GM18499 (cell line): Measurements from ENCODE around the gene AHSG.

Experiments
- ATAC-seq: cut with Tn5 transposase; IDR thresholded peaks from one replicate; pipeline ENCODE4 v1.9.1; 2021; ENCODE audit warnings: moderate number of reproducible peaks; ENCODE audit not compliant: insufficient read depth, unreplicated experiment

Gene AHSG

DNA sequence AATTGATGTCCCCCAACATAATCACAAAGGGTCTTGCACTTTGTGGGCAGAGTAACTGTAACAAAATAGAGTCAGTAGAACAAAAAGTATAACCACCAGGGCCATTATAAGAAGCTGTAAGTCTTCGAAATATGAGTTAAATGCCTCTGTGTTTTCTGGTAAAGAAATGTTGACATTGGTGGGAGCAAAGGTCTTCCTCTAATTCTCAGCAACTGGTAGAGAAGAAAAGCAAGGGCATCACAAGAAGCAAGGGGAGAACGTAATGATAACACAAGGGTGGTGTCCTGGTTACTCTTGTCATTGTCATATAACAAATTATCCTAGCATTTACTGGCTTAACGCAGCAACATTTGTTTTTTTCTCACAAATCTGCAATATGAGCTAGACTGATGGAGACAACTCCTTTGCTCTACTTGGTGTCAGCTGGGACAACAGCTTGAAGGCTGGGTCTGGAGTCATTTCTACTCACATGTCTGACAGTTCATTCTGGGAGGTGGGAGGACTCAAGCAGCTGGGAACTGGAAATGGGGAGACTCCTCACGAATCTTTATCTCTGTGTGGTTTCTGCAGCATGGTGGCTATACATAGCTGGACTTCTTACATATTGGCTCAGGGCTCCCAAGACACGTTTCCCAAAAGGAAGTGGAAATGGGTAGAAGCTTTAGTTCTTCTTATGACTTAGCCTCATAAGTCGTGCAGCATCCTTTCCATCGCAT lies 22.1 kb upstream of the AHSG start:
- no peak for ATAC-seq

DNA sequence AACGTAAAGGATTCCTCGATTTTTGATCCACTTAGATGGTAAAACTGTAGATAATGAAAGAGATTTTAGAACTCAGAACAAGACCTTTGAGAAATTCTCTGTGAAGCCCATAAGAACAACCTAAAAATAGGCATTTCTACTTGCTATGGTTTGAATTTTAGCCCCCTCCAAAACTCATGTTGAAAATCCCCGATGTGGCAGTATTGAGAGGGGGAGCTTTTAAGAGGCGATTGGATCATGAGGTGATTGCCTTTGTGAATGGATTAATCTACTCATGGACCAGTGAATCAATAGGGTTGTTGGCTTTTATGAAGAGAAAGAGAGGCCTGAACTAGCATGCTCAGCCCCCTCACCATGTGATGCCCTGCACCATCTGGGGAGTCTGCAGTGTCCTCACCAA lies 20.2 kb upstream of the AHSG start:
- no peak for ATAC-seq

DNA sequence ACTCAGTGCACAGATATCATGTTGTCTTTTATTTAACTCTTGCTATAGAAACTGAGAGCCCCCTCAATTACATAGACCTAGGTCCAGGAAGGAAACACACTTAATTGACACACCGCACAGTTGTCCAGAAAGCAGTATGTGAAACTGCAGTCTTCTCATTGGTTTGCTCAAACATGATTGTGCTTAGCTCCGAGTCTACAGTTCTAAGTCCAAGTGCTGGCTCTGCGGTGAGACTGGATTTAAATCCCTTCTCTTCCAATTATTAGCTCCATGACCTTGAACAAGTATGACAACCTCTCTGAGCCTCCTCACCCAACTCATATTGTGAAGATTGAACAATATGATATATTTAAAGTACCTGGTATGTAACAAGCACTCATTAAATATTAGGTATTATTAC lies 19.0 kb upstream of the AHSG start:
- ATAC-seq, result no peak

DNA sequence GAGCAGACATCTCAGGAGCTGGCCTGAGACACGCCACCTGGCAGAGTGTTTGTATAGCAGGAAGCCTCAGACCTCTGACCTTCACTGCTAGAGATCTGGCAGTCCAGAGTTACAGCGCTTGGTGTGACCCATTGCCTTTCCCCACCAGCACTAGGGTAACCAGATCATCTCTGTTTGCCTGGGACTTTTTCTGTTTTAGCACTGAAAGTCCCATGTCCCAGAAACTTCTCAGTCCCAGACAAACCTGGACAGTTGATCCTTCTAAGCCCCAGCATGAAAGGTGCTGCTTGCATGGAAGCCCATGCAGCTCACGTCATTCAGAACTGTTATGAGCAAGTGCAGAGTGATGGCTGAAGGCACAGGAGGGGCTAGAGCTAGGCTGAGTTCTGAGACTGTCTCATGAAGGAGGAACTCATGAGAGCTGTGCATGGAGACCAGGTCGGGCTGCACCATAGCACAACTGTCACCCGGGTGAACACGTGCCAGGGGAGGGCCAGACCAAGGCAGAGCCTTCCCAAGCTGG lies 18.2 kb upstream of the AHSG start:
- ATAC-seq, result no peak

DNA sequence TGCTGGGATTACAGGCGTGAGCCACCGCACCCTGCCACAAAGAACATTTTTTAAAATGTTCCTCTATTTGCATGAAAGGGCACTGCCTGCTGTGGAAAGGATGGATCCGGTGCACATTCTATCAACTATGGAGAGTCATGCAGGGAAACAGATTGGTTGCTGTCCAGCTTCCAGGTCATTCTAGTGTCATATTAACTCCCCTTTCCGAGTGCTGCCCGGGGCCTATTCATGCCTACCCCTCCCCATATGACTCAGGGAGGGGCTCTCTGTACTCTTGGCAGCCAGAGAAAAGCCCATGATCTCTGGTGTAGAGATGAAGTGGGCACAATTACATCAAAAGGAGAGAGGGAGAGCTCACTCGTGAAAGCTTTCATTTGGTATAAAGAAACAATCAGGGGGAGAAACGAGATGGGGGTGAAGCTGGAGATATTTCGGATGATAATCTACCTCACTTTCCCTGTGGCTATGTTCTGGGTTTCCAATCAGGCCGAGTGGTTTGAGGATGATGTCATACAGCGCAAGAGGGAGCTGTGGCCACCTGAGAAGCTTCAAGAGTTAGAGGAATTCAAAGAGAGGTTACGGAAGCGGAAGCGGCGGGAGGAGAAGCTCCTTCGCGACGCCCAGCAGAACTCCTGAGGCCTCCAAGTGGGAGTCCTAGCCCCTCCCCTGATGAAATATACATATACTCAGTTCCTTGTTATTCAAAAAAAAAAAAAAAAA lies 16.1 kb upstream of the AHSG start:
- no peak for ATAC-seq

DNA sequence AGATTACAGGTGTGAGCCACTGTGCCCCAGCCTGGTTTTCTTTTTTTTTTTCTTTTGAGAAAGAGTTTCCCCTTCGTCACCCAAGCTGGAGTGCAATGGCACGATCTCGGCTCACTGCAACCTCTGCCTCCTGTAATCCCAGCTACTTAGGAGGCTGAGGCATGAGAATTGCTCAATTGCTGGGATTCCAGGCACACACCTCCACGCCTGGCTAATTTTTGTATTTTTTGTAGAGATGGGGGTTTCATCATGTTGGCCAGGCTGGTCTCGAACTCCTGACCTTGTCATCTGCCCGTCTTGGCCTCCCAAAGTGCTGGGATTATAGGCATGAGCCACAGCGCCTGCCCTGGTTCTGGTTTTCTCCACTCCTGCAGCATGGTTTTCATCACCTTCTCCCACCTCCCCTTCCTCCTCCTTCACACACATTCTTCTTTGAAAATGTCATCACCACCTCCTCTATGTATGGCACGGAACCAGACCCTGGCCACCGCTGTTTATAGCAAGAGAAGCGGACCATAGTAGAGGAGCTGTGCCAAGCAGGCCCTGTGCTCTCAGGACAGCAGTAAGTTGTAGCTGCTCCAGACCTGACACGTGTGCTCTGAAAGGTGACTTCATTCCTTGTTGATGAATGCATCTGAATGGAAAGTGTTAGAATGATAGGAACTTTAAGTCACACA lies 14.6 kb upstream of the AHSG start:
- ATAC-seq, result no peak

DNA sequence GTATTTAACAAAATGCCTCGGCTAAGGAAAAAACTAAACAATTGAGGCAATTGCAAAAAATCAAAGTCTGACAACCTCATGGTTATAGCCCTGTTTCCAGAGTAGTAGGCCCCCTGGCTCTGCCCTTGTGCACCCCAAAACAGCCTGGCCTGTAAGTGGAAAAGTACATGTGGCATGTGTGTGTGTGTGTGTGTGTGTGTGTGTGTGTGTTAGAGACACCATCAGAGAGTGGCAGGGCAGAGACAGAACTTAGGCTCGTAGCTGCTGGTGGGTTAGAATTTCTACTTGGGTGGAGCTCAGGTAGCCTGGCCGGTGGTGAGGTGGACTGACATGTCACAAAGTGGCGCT lies 14.1 kb upstream of the AHSG start:
- no peak for ATAC-seq

DNA sequence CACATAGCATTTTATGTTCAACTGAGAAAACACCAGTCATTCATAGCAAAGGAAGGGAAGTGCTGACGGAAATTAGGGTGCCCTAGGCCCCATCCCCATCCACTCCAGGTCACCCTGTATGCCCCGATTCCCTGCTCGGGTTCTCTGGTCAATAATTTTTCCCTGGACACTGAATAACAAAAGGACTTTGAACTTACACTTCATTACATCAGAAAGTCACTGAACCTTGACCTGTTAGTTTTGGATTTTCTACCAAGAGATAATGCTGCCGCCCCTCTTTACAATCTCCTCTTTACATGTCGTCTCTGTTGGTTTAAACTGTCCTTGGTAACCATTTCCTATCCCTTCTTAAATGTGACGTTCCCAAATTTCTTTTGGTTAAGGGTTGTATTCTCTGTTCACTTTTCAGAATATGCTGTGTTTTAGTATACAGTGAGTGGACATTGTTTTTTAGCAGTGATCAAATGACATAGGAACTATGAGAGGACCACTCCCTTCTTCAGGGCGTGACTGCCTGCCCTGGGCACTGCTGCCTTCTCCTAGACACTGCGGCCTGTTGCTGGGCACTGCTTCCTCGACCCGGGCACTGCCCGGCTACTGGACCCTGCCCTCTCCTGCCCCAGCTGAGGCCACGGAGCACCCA lies 13.6 kb upstream of the AHSG start:
- ATAC-seq, result no peak

DNA sequence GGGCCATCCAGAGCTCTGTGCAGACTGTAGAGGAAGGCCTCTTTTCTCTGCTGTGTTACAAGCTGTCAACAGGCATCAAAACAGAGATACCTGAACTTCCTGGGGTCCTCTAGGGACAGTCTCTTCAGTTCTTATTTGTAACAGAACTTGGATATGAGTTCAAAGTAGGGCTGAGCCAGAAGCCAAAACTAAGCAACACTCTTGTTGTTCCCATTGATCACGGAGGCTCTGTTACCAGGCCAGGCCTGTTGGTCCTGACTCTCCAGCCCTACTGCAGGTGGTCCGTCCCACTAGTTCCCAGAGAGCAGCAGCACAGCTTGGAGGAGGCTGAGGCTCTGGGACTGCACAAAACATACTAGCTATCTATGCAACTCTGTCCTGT lies 13.1 kb upstream of the AHSG start:
- ATAC-seq, result no peak

DNA sequence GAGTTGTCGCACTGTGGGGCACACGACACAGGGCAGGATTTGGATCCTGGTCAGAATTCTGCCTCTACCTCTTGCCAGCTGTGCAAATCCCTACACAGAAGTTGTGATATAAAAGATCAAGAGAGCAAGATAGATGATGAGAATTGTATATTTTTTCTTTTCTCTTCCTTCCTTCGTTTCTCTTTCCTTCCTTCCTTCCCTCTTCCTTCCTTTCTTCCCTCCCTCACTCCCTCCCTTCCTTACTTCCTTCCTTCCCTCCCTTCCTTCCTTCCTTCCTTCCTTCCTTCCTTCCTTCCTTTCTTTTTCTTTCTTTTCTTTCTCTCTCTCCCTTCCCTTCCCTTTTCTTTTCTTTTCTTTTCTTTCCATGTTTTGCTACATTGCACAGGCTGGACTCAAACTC lies 12.0 kb upstream of the AHSG start:
- ATAC-seq, result no peak

DNA sequence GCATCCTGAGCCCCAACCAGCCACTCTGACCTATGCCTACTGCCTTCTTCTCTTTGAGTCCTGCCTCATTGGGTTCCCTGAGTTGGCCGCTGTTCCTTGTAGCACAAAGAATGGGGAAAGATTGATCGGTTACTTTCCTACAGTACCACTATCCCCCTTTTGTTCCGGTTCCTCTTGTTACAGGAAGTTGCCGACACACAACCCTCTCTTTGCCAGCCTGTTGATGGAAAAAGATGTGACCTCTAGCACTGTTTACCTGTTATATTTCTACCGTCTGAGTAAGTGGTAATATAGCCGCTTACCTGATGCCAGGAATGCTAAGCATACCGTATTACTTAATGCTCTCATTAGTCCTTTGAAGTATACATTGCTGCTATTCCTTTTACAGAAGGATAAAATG lies 9.7 kb upstream of the AHSG start:
- ATAC-seq, result no peak

DNA sequence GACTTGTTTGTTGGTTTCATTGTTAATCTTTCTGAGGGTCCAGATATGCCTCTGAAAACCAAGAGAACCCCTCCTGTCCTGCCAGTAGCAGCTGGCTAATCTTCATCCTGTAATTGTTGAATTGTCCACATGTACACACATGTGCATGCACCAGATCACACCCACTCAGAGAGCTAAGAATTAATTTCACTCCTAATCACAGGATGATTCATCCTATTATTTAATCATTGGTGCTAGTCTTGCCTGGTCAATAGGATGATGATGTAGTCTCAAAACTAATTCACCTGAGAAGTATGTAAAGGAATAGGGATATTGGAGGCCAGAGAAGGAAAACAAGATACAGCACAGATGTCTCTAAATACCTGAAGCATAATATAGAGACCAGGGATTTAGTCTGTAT lies 7.8 kb upstream of the AHSG start:
- no peak for ATAC-seq

DNA sequence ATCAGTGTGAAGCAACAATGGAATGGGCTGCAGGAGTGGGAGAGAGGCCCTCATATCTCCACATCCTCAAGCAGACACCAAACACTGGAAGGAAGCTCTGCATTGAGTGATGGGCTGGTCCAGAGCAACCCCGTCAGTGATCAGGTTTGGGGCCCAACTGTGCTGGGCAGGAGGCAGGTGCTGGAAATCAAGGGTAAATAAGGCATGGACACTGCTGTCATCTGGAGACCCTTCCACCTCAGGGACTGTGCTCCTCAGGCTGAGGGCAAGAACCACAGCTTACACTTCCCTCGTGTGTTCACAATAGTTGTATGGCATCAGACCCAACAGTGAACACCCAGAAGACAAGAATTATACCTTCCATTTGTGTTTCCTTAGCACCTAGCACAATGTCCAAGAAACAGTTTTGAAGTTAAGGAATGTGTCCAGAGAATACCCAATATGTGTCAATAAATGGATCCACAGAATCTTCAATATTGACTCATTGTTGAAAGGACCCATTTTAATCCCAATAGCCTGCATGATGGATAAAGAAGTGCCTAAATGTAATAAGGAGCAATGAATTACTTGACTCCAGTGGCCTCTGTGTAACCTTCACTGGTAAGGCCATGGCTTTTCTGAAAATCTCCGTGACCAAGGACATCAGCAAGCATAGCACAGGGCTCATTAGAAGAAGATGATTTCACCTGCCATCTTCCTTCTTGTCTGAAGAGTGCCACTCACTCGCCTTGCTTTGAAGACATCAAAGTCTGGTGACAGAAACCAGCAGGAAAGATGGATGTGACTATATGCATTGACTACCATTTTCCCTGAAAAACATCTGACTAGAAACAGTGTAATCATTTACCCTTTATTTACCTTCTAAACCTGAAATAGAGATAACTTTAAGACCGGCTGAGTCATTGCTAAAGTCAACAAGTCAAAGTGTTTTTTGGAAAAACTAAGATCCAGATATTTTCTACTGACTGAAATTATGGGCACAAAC lies 7.0 kb upstream of the AHSG start:
- ATAC-seq, result no peak

DNA sequence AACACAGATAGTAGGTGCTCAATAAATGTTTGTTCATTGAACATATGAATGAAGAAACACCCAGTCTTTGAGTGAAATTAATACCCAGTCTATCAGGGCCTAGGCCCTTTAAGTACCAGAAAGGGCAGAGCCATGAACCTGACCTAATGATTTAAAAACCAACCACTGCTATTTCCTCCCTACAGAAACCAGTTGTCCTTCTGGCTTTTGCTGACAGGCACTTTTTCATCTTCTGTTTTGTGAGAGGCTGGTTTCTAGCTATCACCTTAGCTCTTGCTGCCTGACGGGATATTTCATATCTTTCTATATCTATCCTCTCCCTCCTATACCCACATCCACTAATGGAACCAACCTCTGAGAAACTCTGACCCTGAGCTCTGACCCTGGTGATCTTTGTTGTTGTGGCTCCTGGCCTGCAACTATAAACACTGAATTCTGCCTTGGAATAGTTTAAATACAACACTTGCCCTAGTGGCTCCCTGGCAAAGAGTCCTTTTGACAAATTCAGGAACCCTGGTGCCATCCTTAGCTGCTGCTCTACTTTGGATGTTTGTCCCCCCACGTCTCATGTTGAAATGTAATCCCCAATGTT lies 4.1 kb upstream of the AHSG start:
- no peak for ATAC-seq

DNA sequence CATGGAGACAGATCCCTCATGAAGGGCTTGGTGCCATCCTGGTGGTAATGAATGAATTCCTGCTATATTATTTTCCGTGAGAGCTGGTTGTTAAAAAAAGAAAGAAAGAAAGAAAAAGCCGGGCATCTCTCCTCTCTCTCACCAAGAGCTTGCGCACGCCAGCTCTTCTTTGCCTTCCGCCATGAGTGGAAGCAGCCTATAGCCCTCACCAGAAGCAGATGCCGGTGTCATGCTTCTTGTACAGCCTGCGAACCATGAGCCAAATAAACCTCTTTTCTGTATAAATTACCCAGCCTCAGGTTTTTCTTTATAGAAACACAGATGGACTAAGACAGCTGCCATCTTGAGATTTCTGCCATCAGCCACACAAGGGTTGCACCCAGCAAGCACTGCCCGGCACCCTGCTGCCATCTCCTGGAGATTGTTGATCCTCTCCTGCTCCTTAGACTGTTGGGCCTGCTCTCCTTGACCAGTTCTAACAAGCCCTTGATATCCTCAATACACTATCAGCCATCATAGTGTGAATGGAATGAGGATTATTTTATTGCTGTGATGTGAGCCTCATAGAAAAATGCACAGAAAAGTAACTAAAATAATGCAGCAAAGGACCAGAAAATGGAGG lies 3.5 kb upstream of the AHSG start:
- ATAC-seq, result no peak

DNA sequence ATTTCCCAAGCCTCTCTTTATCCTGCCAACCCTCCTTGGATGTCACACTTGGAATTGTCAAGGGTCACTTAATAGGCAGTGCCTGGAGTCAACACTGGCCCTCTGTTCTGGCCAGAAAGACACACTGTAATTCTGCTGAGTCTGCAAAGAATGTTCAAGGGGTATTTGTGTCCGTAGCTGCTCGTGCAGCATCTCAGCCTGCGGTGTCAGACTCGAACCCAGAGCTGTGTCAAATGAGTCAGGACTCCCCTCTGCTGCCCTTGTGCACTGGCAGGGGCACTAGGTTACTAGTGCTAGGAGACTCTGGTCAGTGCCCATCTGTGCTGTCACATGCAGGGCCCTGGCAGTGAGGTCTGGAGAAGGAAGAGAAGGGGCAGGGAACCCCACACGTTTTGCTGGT lies 795 bp upstream of the AHSG start:
- no peak for ATAC-seq

DNA sequence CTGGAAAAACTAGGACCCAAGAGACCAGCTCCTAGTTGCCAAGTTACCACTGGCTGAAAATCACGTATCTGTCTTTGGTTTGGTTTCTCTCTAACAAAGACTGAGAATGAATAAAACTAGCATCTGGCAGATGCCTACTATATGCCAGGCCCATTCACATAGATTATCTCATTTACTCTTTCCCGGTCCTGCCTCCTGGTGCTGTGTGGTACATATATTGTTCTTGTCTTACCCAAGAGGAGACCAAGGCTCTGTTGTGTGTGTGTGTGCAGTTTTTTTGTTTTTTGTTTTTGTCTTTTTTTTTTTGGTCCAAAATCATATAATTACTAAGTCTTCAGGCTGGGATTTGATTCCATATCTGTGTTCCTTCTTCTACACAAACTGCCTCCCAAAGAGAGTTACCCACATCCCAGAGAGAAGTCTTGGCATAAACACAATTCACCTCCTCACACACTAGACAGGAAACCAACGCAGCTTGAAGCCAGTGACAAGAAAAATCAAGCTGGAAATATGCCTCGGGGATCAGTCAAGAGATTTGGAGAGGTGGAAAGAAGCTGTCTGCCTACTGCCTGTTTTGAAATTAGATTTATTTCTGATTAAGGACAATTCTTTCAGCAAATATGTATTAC lies 891 bp downstream of the AHSG start:
- ATAC-seq, result no peak

DNA sequence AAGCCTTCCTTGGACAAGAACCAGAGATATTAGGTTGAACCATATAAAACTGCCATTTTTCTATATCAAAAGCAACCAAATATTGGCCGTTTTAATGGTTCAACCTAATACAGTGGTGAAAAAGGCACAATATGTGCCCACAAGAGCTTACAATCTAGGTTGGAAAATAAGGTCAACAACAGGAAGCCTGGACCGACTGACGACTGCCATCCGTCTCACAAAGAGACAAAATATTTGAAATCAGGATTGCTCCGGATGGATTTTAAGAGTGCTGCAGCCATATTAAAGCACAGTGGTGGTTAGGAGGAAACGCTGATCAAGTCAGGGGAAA lies 1.4 kb downstream of the AHSG start:
- no peak for ATAC-seq
